SK-N-SH treated with all-trans-retinoic acid at 6 μM for 48 hours (cell line): ENCODE measurements around the gene ZNF219.

ENCODE experiments used
- ATAC-seq: fragments of 200-7000 bp; cut with Tn5 transposase; 3 replicates; pipeline ENCODE4 v1.9.1; 2020; ENCODE audit warnings: mild to moderate bottlenecking, moderate library complexity
- ARNTL ChIP-seq: fragments of 450-650 bp; formaldehyde crosslinking; IDR thresholded peaks from 2 replicates; pipeline ENCODE4 v1.5.0; 2020; ENCODE audit warnings: low read depth, mild to moderate bottlenecking, moderate library complexity, borderline replicate concordance
- BACH2 ChIP-seq: fragments of 250-450 bp; sonication (Bioruptor Pico); IDR thresholded peaks from 2 replicates; pipeline ENCODE4 v1.9.0; 2021; ENCODE audit warnings: mild to moderate bottlenecking, borderline replicate concordance
- CSDC2 ChIP-seq: fragments of 250-450 bp; sonication (Bioruptor Pico); IDR thresholded peaks from 2 replicates; pipeline ENCODE4 v1.5.0; 2020; ENCODE audit warnings: mild to moderate bottlenecking, moderate library complexity
- ESRRG ChIP-seq: fragments of 250-450 bp; sonication (Bioruptor Pico); IDR thresholded peaks from 2 replicates; pipeline ENCODE4 v1.6.1; 2021; ENCODE audit warnings: mild to moderate bottlenecking
- GLIS3 ChIP-seq: fragments of 250-450 bp; sonication (Bioruptor Pico); IDR thresholded peaks from 2 replicates; pipeline ENCODE4 v1.5.0; 2020; ENCODE audit warnings: mild to moderate bottlenecking, moderate library complexity
- ISL1 ChIP-seq: fragments of 250-450 bp; sonication (Bioruptor Pico); IDR thresholded peaks from 2 replicates; pipeline ENCODE4 v2.1.2; 2022; ENCODE audit warnings: mild to moderate bottlenecking, moderate library complexity
- OSR1 ChIP-seq: fragments of 250-450 bp; sonication (Bioruptor Pico); IDR thresholded peaks from 2 replicates; pipeline ENCODE4 v1.8.0; 2022; ENCODE audit warnings: moderate library complexity, mild to moderate bottlenecking, inconsistent platforms
- PPARA ChIP-seq: fragments of 250-450 bp; sonication (Bioruptor Pico); IDR thresholded peaks from 2 replicates; pipeline ENCODE4 v1.5.0; 2020; ENCODE audit warnings: mild to moderate bottlenecking, borderline replicate concordance
- RARB ChIP-seq: fragments of 250-450 bp; sonication (Bioruptor Pico); IDR thresholded peaks from 2 replicates; pipeline ENCODE4 v1.8.0; 2021; ENCODE audit warnings: mild to moderate bottlenecking, moderate library complexity
- SNAI2 ChIP-seq: fragments of 250-450 bp; sonication (Bioruptor Pico); IDR thresholded peaks from 2 replicates; pipeline ENCODE4 v1.5.0; 2020; ENCODE audit warnings: mild to moderate bottlenecking, moderate library complexity
- TCF4 ChIP-seq: fragments of 250-450 bp; sonication (Bioruptor Pico); IDR thresholded peaks from 2 replicates; pipeline ENCODE4 v1.8.0; 2021; ENCODE audit warnings: mild to moderate bottlenecking, moderate library complexity, borderline replicate concordance
- TOX ChIP-seq: fragments of 250-450 bp; sonication (Bioruptor Pico); IDR thresholded peaks from 2 replicates; pipeline ENCODE4 v1.8.0; 2021; ENCODE audit warnings: mild to moderate bottlenecking, moderate library complexity, borderline replicate concordance
- ZC3H10 ChIP-seq: fragments of 250-450 bp; sonication (Bioruptor Pico); IDR thresholded peaks from 2 replicates; pipeline ENCODE4 v1.5.1; 2021; ENCODE audit warnings: mild to moderate bottlenecking, moderate library complexity
- ZFP3 ChIP-seq: fragments of 250-450 bp; sonication (Bioruptor Pico); IDR thresholded peaks from 2 replicates; pipeline ENCODE4 v1.5.0; 2020; ENCODE audit warnings: mild to moderate bottlenecking, moderate library complexity
- ZFP30 ChIP-seq: fragments of 450-650 bp; formaldehyde crosslinking; IDR thresholded peaks from 2 replicates; pipeline ENCODE4 v1.5.0; 2022; ENCODE audit warnings: mild to moderate bottlenecking, moderate library complexity
- ZNF565 ChIP-seq: fragments of 450-650 bp; formaldehyde crosslinking; conservative IDR thresholded peaks from 2 replicates; pipeline ENCODE4 v1.5.0; 2020; ENCODE audit warnings: low read depth, mild to moderate bottlenecking, moderate library complexity
- ZNF70 ChIP-seq: fragments of 450-650 bp; formaldehyde crosslinking; IDR thresholded peaks from 2 replicates; pipeline ENCODE4 v1.5.0; 2020; ENCODE audit warnings: mild to moderate bottlenecking, moderate library complexity
- ZNF8 ChIP-seq: fragments of 450-650 bp; formaldehyde crosslinking; IDR thresholded peaks from 2 replicates; pipeline ENCODE4 v1.5.0; 2020; ENCODE audit warnings: mild to moderate bottlenecking, moderate library complexity
- TF ChIP-seq, protein P1 (sequence below): fragments of 250-450 bp; sonication (Bioruptor Pico); IDR thresholded peaks from 2 replicates; pipeline ENCODE4 v1.8.0; 2021; ENCODE audit warnings: low read depth, mild to moderate bottlenecking, moderate library complexity, borderline replicate concordance
- TF ChIP-seq, protein P2 (sequence below): fragments of 250-450 bp; sonication (Bioruptor Pico); IDR thresholded peaks from 2 replicates; pipeline ENCODE4 v1.5.1; 2021; ENCODE audit warnings: mild to moderate bottlenecking, moderate library complexity
- TF ChIP-seq, protein P3 (sequence below): fragments of 250-450 bp; sonication (Bioruptor Pico); IDR thresholded peaks from 2 replicates; pipeline ENCODE4 v1.5.0; 2020; ENCODE audit warnings: mild to moderate bottlenecking, moderate library complexity
- TF ChIP-seq, protein P4 (sequence below): fragments of 250-450 bp; sonication (Bioruptor Pico); IDR thresholded peaks from 2 replicates; pipeline ENCODE4 v1.5.1; 2020; ENCODE audit warnings: low read depth, mild to moderate bottlenecking, moderate library complexity
- TF ChIP-seq, protein P5 (sequence below): fragments of 250-450 bp; sonication (Bioruptor Pico); IDR thresholded peaks from 2 replicates; pipeline ENCODE4 v1.8.0; 2020; ENCODE audit warnings: mild to moderate bottlenecking, moderate library complexity, borderline replicate concordance

ZNF219 gene

DNA sequence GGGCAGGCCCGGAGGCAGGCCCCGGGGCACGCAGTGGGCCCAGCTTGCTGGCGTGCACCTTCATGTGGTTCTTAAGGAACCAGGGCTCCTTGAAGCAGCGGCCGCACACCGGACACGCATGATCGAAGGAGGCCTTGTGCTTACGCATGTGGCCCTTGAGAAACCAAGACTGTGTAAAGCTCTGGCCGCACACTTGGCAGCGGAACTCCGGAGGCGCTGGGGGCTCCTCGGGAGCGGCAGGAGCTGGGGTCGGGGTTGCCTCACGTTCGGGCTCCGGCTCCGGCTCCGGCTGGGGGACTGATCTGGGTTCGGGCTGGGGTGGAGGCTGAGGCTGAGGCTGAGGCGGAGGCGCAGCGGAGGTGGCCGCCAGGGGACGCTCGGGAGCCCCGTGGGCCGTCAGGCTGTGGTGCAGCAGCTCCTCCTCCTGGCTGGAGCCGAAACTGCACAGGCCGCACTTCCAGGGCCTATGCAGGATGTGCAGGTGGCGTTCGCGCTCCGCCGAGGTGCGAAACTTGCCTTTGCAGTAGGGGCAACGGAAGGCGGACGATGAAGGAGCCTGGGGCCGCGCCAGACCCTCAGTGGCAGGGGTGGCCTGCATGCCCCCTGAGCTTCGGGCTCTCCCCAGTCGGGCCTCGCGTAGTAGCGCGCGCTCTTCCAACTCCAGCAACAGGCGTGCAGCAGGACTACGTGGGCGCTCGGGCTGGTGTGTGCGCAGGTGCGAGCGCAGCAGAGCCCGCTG lies 6.0 kb downstream of the ZNF219 start:
- peak; percentile 79 for ATAC-seq
- TF ChIP-seq ZNF565 (CRISPR knock-in tag) (no peak), GLIS3 (CRISPR knock-in tag) (peak; percentile 81; the same call in 1 of the 2 replicates), ZNF8 (CRISPR knock-in tag) (no peak), ZFP3 (CRISPR knock-in tag) (no peak), ISL1 (CRISPR knock-in tag) (no peak), ZNF70 (CRISPR knock-in tag) (no peak), ZFP30 (CRISPR knock-in tag) (no peak), CSDC2 (0 out of 2 replicates have a peak, but pooled peaks have one; percentile 16), TCF4 (CRISPR knock-in tag) (no peak), ESRRG (CRISPR knock-in tag) (no peak), ZC3H10 (CRISPR knock-in tag) (no peak), PPARA (CRISPR knock-in tag) (no peak), BACH2 (CRISPR knock-in tag) (no peak), ARNTL (CRISPR knock-in tag) (no peak), OSR1 (CRISPR knock-in tag) (no peak), SNAI2 (CRISPR knock-in tag) (no peak), RARB (CRISPR knock-in tag) (no peak), TOX (no peak)
- TF ChIP-seq, protein P1, sequence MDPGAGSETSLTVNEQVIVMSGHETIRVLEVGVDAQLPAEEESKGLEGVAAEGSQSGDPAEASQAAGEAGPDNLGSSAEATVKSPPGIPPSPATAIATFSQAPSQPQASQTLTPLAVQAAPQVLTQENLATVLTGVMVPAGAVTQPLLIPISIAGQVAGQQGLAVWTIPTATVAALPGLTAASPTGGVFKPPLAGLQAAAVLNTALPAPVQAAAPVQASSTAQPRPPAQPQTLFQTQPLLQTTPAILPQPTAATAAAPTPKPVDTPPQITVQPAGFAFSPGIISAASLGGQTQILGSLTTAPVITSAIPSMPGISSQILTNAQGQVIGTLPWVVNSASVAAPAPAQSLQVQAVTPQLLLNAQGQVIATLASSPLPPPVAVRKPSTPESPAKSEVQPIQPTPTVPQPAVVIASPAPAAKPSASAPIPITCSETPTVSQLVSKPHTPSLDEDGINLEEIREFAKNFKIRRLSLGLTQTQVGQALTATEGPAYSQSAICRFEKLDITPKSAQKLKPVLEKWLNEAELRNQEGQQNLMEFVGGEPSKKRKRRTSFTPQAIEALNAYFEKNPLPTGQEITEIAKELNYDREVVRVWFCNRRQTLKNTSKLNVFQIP (CRISPR knock-in tag): no peak
- TF ChIP-seq, protein P2, sequence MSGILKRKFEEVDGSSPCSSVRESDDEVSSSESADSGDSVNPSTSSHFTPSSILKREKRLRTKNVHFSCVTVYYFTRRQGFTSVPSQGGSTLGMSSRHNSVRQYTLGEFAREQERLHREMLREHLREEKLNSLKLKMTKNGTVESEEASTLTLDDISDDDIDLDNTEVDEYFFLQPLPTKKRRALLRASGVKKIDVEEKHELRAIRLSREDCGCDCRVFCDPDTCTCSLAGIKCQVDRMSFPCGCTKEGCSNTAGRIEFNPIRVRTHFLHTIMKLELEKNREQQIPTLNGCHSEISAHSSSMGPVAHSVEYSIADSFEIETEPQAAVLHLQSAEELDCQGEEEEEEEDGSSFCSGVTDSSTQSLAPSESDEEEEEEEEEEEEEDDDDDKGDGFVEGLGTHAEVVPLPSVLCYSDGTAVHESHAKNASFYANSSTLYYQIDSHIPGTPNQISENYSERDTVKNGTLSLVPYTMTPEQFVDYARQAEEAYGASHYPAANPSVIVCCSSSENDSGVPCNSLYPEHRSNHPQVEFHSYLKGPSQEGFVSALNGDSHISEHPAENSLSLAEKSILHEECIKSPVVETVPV (CRISPR knock-in tag): no peak
- TF ChIP-seq, protein P3, sequence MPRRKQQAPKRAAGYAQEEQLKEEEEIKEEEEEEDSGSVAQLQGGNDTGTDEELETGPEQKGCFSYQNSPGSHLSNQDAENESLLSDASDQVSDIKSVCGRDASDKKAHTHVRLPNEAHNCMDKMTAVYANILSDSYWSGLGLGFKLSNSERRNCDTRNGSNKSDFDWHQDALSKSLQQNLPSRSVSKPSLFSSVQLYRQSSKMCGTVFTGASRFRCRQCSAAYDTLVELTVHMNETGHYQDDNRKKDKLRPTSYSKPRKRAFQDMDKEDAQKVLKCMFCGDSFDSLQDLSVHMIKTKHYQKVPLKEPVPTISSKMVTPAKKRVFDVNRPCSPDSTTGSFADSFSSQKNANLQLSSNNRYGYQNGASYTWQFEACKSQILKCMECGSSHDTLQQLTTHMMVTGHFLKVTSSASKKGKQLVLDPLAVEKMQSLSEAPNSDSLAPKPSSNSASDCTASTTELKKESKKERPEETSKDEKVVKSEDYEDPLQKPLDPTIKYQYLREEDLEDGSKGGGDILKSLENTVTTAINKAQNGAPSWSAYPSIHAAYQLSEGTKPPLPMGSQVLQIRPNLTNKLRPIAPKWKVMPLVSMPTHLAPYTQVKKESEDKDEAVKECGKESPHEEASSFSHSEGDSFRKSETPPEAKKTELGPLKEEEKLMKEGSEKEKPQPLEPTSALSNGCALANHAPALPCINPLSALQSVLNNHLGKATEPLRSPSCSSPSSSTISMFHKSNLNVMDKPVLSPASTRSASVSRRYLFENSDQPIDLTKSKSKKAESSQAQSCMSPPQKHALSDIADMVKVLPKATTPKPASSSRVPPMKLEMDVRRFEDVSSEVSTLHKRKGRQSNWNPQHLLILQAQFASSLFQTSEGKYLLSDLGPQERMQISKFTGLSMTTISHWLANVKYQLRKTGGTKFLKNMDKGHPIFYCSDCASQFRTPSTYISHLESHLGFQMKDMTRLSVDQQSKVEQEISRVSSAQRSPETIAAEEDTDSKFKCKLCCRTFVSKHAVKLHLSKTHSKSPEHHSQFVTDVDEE (CRISPR knock-in tag): 0 out of 2 replicates have a peak, but pooled peaks have one; percentile 29
- TF ChIP-seq, protein P4, sequence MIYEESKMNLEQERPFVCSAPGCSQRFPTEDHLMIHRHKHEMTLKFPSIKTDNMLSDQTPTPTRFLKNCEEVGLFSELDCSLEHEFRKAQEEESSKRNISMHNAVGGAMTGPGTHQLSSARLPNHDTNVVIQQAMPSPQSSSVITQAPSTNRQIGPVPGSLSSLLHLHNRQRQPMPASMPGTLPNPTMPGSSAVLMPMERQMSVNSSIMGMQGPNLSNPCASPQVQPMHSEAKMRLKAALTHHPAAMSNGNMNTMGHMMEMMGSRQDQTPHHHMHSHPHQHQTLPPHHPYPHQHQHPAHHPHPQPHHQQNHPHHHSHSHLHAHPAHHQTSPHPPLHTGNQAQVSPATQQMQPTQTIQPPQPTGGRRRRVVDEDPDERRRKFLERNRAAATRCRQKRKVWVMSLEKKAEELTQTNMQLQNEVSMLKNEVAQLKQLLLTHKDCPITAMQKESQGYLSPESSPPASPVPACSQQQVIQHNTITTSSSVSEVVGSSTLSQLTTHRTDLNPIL (CRISPR knock-in tag): no peak
- TF ChIP-seq, protein P5, sequence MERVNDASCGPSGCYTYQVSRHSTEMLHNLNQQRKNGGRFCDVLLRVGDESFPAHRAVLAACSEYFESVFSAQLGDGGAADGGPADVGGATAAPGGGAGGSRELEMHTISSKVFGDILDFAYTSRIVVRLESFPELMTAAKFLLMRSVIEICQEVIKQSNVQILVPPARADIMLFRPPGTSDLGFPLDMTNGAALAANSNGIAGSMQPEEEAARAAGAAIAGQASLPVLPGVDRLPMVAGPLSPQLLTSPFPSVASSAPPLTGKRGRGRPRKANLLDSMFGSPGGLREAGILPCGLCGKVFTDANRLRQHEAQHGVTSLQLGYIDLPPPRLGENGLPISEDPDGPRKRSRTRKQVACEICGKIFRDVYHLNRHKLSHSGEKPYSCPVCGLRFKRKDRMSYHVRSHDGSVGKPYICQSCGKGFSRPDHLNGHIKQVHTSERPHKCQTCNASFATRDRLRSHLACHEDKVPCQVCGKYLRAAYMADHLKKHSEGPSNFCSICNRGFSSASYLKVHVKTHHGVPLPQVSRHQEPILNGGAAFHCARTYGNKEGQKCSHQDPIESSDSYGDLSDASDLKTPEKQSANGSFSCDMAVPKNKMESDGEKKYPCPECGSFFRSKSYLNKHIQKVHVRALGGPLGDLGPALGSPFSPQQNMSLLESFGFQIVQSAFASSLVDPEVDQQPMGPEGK (CRISPR knock-in tag): no peak

DNA sequence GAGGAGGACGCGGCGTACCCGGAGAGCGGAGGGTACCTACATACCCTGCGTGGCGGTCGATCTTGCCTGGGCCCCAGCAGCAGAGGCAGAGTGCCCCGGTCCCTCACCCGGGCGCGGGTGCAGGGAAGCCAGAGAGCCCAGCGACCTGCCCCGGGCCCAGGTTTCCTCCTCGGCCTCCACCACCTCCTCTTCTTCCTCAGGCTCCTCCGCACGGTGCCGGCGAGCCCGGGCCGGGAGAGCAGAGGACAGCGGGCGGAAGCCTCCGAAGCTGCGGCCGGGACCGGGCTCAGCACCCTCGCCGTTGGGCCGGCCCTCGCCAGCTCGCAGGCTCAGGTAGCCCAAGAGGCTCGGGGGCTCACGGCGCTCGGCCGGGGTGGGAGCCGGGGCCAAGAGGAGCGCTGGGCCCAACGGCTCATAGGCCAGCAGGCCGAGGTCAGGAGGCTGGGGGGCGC lies 6.6 kb downstream of the ZNF219 start:
- TF ChIP-seq ZC3H10 (CRISPR knock-in tag): no peak
- no peak for TF ChIP-seq TCF4 (CRISPR knock-in tag)
- no peak for TF ChIP-seq GLIS3 (CRISPR knock-in tag)
- TF ChIP-seq ZFP30 (CRISPR knock-in tag): no peak
- TF ChIP-seq ZFP3 (CRISPR knock-in tag): no peak
- no peak for TF ChIP-seq ZNF70 (CRISPR knock-in tag)
- TF ChIP-seq, protein P4 (CRISPR knock-in tag): no peak
- TF ChIP-seq PPARA (CRISPR knock-in tag): no peak
- ATAC-seq: no peak
